OCI-LY1 (cell line): ENCODE measurements around the gene PTPN14.

ENCODE experiments used
- H2AFZ ChIP-seq: fragments of 200-600 bp; sonication (generic), shearing (Covaris generic); 2 replicates; pipeline ENCODE4 v1.6.0; 2014; ENCODE audit warnings: antibody characterized with exemption, mild to moderate bottlenecking, low read length
- H3F3A ChIP-seq: fragments of 200-600 bp; sonication (generic), shearing (Covaris generic); 2 replicates; pipeline ENCODE4 v1.6.0; 2014; ENCODE audit warnings: mild to moderate bottlenecking, antibody characterized with exemption, low read length, moderate library complexity; ENCODE audit not compliant: insufficient read depth
- H3K27ac ChIP-seq: fragments of 200-600 bp; sonication (generic); 2 replicates; pipeline ENCODE4 v1.5.1; 2014; ENCODE audit warnings: low read length, mixed run types, mild to moderate bottlenecking, low read depth; ENCODE audit not compliant: poor library complexity, severe bottlenecking
- H3K27me3 ChIP-seq: fragments of 200-600 bp; sonication (generic); 2 replicates; pipeline ENCODE4 v1.6.0; 2014; ENCODE audit warnings: antibody characterized with exemption, mild to moderate bottlenecking, low read length, moderate library complexity; ENCODE audit not compliant: insufficient read depth
- H3K36me3 ChIP-seq: fragments of 200-600 bp; sonication (generic); 2 replicates; pipeline ENCODE4 v1.6.1; 2014; ENCODE audit warnings: mild to moderate bottlenecking, antibody characterized with exemption, low read length, moderate library complexity, mixed read lengths; ENCODE audit not compliant: insufficient read depth
- H3K4me1 ChIP-seq: fragments of 200-600 bp; sonication (generic); 2 replicates; pipeline ENCODE4 v1.5.1; 2014; ENCODE audit warnings: mild to moderate bottlenecking, low read length, moderate library complexity; ENCODE audit not compliant: insufficient read depth, severe bottlenecking
- H3K4me2 ChIP-seq: fragments of 200-600 bp; sonication (generic), shearing (Covaris generic); 2 replicates; pipeline ENCODE4 v1.6.1; 2014; ENCODE audit warnings: low read length
- H3K4me3 ChIP-seq: fragments of 200-600 bp; sonication (generic); 2 replicates; pipeline ENCODE4 v1.5.1; 2014; ENCODE audit warnings: low read length, low read depth, mild to moderate bottlenecking, mixed read lengths; ENCODE audit not compliant: poor library complexity, severe bottlenecking
- H3K79me2 ChIP-seq: fragments of 200-600 bp; shearing (Covaris generic); 2 replicates; pipeline ENCODE4 v1.6.1; 2016; ENCODE audit warnings: mixed run types, low read length, mixed read lengths; ENCODE audit not compliant: insufficient read depth
- H3K9ac ChIP-seq: fragments of 200-600 bp; sonication (generic), shearing (Covaris generic); 2 replicates; pipeline ENCODE4 v1.6.1; 2014; ENCODE audit warnings: mild to moderate bottlenecking, low read length, mixed read lengths
- H3K9me2 ChIP-seq: fragments of 200-600 bp; sonication (generic), shearing (Covaris generic); 2 replicates; pipeline ENCODE4 v1.6.1; 2014; ENCODE audit warnings: low read depth, mild to moderate bottlenecking, low read length, mixed read lengths
- H3K9me3 ChIP-seq: fragments of 200-600 bp; shearing (Covaris generic); 2 replicates; pipeline ENCODE4 v1.6.1; 2014; ENCODE audit warnings: low read length, mixed read lengths
- H4K20me1 ChIP-seq: fragments of 200-600 bp; sonication (generic), shearing (Covaris generic); 2 replicates; pipeline ENCODE4 v1.6.0; 2016; ENCODE audit warnings: mild to moderate bottlenecking, low read length; ENCODE audit not compliant: insufficient read depth
- CTCF ChIP-seq: fragments of 200-600 bp; sonication (generic), shearing (Covaris generic); IDR thresholded peaks from 2 replicates; pipeline ENCODE4 v1.5.1; 2017; ENCODE audit warnings: mild to moderate bottlenecking, antibody characterized with exemption, low read length, moderate library complexity, mixed read lengths
- EZH2 ChIP-seq: fragments of 200-600 bp; sonication (generic), shearing (Covaris generic); IDR thresholded peaks from 2 replicates; pipeline ENCODE4 v1.8.0; 2017; ENCODE audit warnings: borderline replicate concordance, mixed run types, mild to moderate bottlenecking, antibody characterized with exemption, low read length, moderate library complexity, mixed read lengths

Gene PTPN14

GRCh38 chr1:214547747-214548146 is 3.7 kb downstream of the PTPN14 start:
- no peak overlapping the region for H3K4me2 ChIP-seq
- H2AFZ ChIP-seq: no peak overlapping the region
- no peaks in the 10 kb centered on the region for H3K36me3 ChIP-seq
- no peaks in the 10 kb centered on the region for H4K20me1 ChIP-seq
- H3K9ac ChIP-seq: no peak overlapping the region
- no peak overlapping the region for H3K27ac ChIP-seq
- H3K9me2 ChIP-seq: no peaks in the 10 kb centered on the region
- no peaks in the 10 kb centered on the region for H3K79me2 ChIP-seq
- H3K4me3 ChIP-seq: no peak overlapping the region
- no peaks in the 10 kb centered on the region for H3K4me1 ChIP-seq
- H3F3A ChIP-seq: no peaks in the 10 kb centered on the region
- H3K9me3 ChIP-seq: no peaks in the 10 kb centered on the region
- TF ChIP-seq CTCF (no peak), EZH2 (no peak)
- H3K27me3 ChIP-seq: no peaks in the 10 kb centered on the region

- Histone ChIP-seq H4K20me1 (no peaks in the 10 kb centered on the region), H3K4me1 (no peaks in the 10 kb centered on the region), H3K4me3 (no peak overlapping the region), H2AFZ (no peak overlapping the region), H3K9ac (no peak overlapping the region), H3K9me2 (no peaks in the 10 kb centered on the region), H3K36me3 (no peaks in the 10 kb centered on the region), H3K4me2 (no peak overlapping the region), H3K27me3 (no peaks in the 10 kb centered on the region), H3K27ac (no peak overlapping the region), H3K79me2 (no peaks in the 10 kb centered on the region), H3F3A (no peaks in the 10 kb centered on the region), H3K9me3 (no peaks in the 10 kb centered on the region)
- TF ChIP-seq EZH2 (no peak), CTCF (no peak)
Observed at GRCh38 chr1:214546886-214547641, 4.3 kb downstream of the PTPN14 start.

GRCh38 chr1:214546084-214546483 is 5.3 kb downstream of the PTPN14 start:
- Histone ChIP-seq H3K4me3 (no peak overlapping the region), H3K9ac (no peak overlapping the region), H3K9me2 (no peaks in the 10 kb centered on the region), H3K36me3 (no peaks in the 10 kb centered on the region), H3K4me2 (no peak overlapping the region), H2AFZ (no peak overlapping the region), H3F3A (no peaks in the 10 kb centered on the region), H3K79me2 (no peaks in the 10 kb centered on the region), H3K4me1 (no peaks in the 10 kb centered on the region), H3K27ac (no peak overlapping the region), H3K9me3 (no peaks in the 10 kb centered on the region), H4K20me1 (no peaks in the 10 kb centered on the region), H3K27me3 (no peaks in the 10 kb centered on the region)
- TF ChIP-seq EZH2 (no peak), CTCF (no peak)
